Mesenteric fat pad (tissue), 1 donor: ENCODE measurements around the gene UBE2F. TPM values are rescaled to one million over a fixed set of nuclear protein-coding genes. Genes with fewer than 3 reads are reported as not detected.

ENCODE experiments used
- DNase-seq: peaks from one replicate; pipeline ENCODE4 v3.0.0-alpha.2; 2020; ENCODE audit warnings: low spot score
- total RNA-seq: library from RNA; stranded (reverse); fragmentation: NEBNext Ultra II Directional; extraction: Animal tissue kit (Norgen Biotek cat#: 25700); gene quantifications from one replicate; pipeline ENCODE4 v1.2.1, GENCODE V29; 2021
- donor health status: DM: yes; HTN: yes; CAD: no.

Gene UBE2F
- total RNA-seq, 1 donor from 2014 or later, result 58.8 TPM

DNA sequence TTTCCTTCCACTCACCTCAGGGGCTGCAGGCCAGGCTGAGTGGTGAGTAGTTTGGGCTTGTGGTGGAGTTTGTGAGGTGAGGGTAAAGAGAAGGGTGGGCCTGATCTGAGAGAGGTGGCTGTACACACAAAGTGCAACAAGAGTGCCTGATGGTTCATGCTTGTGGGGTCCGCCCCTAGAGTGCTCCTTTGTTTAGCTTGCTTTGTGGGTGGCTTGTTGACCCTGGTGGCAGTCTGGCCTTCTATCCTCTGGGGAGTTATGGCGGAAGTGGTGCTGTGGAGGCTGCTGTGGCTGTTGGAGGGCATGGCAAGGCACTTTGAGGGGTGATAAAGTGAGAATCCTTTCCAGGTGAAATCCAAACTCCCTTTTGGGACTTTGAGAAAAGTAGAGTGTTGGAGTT lies 10.6 kb downstream of the UBE2F start:
- peak; percentile 5 for DNase-seq

DNA sequence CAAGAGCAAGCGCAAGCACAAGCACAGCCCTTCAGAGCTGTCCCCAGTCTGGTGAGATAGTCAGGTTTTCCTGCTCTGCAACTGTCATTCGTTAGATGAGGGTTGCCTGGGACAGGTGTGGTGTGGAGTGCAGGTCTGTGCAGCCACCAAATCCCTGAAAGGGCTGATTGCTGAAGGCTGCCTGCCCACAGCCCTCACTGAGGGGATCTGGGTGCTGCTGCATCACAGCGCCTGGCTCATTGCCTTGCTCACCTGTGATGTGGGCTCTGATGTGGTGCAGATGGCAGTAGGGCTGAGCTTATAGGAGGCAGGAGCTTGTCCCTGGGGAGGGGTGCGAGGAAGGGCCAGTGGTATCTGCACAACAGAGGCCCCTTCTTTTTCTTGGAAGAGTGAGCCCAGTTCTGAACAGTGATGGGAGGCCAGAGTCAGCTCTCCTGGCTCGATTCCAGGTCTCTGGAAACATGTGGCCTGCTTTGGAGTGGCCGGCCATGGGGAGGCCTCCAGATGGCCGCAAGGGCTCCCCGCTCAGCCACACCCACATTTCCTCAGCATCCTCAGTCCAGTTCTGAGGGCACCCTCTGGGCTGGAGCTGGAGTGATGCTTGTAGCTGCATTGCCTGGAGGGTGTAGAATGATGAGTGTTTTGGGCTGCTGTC lies 11.4 kb downstream of the UBE2F start:
- DNase-seq, result peak; percentile 86

DNA sequence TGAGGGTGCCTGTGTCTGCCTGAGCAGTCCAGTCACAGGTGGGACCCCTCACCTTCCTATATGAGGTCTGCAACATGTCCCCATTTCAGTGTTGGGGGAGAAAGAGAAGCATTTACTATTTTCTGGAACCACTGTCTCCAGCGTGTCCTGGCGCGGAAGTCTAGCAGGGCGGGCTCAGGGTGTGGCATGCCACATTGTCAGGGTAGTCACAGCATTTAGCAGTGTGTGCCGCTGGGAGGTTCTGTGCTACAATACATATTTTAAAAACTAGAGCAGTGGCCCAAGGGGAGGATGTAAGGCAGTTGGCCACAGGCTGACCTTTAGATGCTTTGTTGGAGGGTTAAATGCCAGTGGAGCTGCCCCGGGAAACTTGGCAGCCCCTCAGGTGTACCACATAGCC lies 12.5 kb downstream of the UBE2F start:
- DNase-seq, result no peak

DNA sequence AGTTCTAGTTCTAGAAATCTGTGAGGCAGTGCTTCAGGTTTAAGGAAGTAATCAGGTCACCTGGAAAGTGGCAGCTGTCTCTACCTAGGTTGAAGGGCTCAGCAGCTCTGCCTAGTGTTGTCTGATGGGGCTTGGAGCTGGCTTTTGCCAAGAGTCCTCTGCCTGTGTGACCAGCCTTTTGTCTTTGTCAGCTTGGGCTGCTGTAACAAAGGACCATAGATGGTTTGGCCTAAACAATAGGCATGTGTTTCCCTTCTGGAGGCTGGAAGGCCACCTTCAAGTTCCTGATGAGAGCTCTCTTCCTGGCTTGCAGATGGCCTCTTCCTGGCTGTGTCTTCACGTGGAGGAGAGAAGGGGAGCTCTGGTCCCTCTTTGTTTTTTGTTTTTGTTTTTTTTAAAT lies 13.3 kb downstream of the UBE2F start:
- no peak for DNase-seq

DNA sequence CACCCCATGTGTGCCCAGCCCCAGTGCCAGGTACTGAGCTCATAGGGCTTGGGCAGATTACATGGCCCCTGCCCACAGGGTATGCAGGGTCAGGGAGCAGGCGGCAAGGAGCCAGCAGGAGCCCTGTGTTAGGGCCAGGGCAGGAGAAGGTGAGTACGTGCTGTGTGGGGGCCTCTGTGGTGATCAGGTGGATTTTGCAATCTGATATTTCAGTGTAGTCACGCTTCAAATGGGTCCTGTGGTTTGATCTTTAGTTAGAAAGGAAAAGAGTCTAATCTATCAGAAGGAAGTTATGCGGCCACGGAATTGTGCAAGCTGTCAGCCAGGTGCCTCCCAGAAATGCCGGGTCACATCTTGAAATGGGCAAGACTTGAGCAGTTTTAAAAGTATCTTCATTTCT lies 13.9 kb downstream of the UBE2F start:
- peak; percentile 64 for DNase-seq

DNA sequence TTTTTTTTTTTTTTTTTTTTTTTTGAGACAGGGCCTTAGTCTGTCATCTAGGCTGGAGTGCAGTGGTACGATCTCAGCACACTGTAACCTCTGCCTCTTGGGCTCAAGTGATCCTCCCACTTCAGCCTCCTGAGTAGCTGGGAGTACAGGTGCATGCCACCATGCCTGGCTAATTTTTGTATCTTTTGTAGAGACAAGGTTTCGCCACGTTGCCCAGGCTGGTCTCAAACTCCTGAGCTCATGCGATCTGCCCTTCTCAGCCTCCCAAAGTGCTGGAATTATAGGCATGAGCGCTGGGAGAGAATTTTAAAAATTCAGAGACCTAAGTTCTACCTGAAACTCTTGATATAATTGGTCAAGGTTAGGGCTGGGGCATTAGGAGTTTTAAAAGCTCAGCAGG lies 14.8 kb downstream of the UBE2F start:
- peak; percentile 16 for DNase-seq

DNA sequence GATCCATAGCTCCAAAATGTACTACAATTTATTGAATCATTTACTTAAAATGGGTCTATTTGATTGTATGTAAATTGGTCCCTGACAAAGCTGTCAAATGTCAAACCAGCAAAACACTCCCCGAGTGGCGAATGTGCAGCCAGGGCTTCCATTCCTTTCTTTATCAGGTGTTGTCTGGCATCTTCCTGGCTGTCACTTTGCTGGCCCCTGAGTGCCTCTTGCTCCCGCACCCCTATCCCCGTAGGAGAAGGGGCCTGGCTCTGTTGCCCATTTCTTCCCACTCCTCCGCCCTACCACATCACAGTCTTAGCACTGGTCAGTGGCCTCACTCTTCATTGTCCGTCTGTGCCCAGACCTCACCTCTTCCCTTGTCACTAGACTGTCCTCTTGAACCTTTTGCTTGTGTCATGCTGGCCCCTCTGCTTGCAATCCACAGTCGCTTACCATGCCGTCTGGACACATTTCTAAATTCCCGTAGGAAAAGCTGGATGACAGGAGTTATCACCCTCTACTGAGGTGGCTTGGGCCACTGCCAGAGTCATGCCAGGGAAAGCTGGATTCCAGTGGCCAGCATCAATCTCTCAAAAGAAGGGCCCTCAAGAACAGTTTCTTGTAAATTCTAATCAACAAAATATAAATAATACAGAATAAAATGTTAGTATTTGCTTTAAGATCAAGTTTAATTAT lies 15.4 kb downstream of the UBE2F start:
- DNase-seq, result peak; percentile 49

DNA sequence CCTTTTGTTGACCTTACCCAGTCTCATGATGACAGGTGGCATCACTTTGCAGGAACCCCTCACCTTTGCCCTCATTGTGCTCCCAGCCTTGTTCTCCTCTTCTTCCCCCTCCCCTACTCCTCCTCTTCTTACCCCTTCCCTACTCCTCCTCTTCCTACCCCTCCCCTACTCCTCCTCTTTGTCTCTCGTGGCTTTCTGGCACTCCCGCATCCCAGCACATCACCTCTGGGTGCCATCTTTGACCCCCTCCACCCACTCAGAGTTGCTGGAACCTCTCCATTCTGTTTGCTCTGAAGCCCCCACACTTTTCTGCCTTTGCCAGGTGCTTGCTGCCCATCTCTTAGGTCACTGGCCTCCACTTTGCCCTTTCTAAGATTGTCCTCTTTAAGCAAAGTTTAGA lies 17.1 kb downstream of the UBE2F start:
- DNase-seq, result peak; percentile 28

DNA sequence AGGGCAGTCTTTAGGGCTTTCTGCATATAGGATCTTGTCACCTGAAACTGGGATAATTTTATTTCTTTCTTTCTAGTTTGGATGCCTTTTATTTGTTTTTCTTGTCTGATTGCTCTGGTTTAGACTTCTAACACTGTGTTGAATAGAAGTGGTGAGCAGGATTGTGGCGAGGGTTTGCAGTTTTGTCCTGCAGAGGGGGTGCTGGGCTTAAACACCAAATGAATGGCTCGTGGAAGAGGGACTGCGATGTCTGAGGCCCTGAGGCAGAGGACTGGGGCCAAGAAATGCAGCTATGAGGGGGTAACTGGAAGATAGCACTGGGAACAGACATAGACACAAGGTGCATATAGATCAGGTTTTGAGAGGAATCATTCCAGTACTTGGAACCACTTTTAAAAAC lies 20.5 kb downstream of the UBE2F start:
- DNase-seq, result peak; percentile 9

DNA sequence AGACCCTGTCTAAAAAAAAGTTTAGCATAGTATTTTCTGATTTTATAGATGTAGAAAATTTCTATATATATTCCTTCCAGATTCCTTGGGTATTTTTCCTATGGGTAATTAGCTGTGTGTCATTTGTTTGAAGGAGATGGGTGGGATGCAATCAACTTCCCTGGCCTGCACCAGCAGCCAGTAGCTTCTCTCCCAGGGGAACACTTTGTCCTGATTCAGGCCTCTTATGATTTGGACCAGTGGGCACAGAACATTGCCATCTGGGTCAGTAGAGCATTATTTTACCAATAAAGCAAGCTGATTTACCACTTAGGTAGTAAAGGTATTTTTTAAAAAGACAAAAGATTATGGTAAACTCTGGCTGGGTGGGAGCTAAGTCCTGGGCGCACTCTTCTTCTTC lies 26.9 kb downstream of the UBE2F start:
- DNase-seq, result no peak

DNA sequence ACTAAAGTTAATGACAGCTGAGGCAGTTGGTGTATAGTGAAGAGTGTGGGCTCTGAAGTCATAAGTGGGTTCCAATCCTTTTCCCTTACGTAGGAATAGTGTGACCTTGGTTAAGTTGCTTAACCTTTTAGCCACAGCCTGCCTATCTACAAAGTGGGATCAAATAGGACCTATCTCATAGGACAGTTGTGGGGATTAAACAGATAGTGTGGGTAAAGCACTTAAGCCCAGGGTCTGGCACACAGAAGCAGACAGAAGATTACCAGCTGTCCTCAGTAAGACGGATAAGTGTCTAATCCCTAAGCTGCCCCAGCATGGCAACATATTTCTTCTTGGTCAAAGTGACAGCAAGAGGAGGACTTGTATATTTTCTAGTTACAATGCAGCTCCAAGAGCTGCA lies 28.2 kb downstream of the UBE2F start:
- DNase-seq, result no peak

DNA sequence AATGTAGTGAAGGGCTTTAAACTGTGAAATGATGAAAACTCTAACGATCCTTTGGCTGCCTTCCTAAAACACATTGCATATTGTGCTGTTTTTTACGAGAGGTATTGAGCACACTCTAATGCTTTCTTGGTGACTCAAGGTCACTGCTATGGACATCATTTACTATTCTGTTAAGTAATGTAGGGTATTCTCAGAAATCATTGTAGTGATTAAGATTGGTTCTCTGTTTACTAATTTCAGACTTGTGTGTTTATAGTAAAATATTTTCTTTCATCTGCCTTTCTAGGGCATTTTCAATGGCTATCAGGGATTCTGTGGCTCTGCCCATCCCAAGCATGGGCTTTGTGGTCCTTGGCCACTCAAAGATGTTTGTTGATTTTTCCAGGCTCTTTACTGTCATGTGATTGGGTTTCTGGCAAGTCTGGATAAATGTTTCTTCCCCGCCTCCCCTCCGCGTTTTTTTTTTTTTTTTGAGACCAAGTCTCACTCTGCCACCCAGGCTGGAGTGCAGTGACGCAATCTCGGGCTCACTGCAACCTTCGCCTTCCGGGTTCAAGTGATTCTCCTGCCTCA lies 29.3 kb downstream of the UBE2F start:
- DNase-seq, result no peak

DNA sequence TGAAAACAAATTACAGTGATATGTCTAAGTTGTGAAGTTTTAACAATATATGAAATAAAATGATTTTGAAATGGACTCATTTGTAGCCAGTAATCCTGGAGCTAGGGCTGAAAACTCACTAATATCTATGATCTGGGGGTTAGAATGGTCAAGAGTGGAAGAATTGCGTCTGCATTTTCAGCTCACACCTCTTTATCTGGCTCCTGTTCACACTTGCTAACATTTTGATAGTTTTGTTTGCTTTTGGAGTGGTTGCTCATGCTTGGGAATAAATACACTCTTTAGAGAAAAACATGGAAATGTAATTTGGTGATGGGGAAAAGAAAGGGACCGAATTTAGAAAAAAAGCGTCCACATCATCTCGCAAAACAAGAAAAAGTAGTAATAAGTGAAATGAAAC lies 30.7 kb downstream of the UBE2F start:
- no peak for DNase-seq

DNA sequence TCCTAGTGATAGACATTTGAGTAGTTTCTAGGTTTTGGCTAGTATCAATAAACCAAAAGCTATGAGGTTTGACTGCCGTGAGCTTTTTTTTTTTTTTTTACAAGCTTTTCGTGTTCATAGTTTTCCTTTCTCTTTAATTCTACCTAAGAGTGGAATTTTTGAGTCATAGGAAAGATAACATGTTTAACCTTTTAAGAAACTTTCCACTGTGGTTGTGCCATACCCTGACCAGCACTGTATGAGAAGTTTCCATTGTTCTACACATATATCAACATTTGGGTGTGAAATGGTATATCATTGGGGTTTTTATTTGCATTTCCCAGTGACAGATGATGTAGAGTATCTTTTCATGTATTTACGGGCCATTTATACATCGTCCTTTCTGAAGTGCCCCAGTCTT lies 31.7 kb downstream of the UBE2F start:
- DNase-seq, result no peak

DNA sequence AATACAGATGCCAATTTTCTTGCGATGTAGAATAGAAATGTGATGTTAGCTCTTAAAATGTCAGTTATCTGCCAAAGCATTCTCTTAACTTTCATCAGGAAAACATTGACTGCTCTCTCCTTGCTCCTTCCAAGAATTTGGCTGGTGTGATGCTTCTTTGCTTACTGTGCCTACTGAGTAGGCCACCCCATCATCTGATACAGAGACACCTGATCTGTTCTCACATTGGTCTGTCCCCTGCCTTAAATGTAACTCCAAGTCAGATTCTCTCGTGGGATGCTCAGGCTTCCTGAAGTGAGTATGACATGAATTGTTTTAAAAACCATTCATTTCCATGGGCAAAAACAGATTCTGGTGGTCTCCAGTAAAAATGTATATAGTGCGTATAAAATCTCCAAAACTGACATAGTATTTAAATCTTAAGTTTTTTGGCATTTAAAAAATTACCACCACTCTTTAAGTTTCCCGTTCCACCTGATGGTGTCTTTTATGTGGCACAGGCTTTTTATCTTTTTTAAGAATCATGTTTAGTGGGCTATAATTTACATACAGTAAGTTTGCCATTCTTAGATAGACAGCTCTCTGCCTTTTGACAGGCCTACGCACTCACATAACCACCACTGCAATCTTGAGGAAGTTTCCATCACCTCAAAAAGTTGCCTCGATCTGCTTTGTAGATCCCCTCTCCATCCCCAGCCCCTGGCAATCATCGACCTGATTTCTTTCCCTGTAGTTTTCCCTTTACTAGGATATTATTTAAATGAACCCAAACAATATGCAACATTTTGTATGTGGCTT lies 36.6 kb downstream of the UBE2F start:
- no peak for DNase-seq

DNA sequence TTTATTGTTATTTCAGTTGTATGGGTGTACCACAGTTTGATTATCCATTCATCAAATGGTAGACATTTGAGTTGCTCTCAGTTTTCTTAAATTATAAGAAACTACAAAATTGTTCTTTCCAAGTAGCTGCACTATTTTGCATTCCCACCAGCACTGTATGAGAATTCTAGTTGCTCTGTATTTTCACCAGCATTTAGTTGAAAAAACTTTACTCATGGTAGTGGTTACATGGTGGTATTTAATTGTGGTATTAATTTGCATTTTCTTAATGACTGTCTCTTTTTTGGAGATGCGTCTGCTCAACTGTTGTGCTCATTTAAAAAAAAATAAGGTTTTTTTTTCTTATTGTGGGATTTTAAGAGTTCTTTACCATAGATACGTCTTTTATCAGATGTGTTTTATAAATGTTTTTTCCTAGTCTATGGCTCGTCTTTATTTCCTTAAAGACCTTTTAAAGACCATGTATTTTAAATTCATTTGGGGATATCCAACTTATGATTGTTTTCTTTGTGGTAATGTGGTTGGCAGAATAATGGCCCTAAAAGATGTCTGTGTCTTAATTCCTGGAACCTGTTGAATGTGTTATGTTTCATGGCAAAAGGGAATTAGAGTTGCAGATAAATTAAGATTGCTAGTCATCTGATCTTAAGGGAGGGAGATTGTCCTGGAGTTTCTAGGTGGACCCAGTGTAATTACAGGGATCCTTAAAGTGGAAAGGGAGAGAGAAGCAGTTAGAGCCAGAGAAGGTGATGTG lies 37.4 kb downstream of the UBE2F start:
- DNase-seq, result no peak

DNA sequence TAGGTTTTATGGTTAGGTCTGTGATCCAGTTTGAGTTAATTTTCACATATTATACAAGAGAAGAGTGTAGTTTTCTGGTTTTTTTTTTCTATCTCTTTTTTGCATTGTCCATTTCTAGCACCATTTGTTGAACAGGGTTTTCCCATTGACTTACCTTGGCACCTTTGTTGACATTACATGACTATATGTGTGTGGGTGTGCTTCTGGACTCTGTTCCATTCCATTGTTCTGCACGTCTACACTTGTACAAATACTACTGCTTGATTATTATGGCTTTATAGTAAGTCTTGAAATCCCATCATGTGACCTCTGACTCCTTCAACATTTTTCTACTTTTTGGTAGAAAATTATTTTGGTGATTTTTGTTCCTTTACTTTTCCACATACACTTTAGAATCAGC lies 38.7 kb downstream of the UBE2F start:
- no peak for DNase-seq

DNA sequence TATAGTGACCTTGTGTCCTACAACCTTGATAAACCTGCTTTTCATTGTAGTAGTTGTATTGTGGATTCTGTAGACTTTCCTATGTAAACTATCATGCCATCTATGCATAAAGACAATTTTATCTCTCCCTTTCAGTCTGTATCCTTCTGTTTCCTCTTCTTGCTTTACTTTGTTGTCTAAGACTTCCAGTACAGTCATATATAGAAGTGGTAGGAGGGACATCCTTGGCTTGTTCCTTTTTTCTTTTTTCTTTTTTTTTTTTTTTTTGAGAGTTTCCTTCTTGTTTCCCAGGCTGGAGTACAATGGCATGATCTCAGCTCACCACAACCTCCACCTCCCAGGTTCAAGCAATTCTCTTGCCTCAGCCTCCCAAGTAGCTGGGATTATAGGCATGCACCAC lies 39.7 kb downstream of the UBE2F start:
- DNase-seq, result no peak

DNA sequence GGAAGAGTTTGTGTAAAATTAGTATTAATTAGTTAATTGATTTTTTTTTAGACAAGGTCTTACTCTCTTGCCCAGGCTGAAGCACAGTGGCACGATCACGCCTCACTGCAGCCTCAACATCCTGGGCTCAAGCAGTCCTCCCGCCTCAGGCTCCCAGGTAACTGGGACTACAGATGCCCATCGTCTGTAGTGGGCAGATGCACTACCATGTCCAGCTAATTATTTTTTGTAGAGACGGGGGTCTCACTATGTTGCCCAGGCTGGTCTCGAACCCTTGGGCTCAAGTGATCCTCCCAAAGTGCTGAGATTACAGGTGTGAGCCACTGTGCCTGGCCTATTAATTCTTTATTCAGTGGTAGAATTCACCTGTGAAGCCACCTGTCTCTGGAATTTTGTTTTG lies 41.1 kb downstream of the UBE2F start:
- no peak for DNase-seq

DNA sequence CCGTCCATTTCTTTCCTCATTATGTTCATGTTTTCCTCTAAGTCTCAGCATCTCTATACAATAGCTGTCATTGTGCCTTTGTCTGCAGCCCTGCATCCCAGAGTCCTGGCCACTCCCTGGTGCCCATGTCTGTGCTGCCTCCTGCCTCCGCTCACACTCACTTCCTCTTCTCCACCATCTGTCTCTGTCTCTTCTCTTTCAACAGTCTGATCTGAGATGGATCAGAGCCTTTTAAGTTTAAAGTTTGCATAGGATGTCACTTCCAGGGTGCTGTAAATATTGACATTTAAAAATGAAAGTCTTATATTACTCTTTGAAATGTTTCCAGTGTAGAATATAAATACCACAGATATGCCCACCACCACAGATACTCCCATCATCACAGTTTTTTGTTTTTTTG lies 42.7 kb downstream of the UBE2F start:
- DNase-seq, result peak; percentile 43

DNA sequence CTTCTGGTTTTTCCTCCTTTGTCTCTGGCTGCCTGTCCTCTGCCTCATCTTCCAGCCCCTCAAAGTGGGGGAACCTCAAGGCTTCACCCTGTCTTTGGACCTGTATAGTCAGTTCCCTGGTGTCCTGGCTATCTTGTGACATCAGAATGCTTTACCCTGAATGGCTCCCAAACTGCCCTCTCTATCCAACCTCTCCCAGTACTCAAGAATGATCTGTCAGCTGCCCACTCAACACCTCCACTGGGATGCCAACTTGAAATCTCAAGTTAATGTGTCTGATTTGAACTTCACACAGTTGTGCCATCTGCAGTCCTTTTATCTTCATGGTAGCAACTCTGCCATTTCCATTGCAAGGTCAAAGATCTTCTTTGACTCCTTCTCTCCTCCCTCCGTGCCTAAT lies 43.8 kb downstream of the UBE2F start:
- DNase-seq, result no peak
